Urinary bladder (tissue), 4 donors: Measurements from ENCODE around the gene PDP2. TPM values are rescaled to one million over a fixed set of nuclear protein-coding genes. Genes with fewer than 3 reads are reported as not detected.
"Not testable (repeated sequence)": the region's sequence is repeated elsewhere in the genome, so short reads cannot be mapped to it uniquely, and the experiment has no call there.

Experiments
- DNase-seq: peaks from one replicate; pipeline ENCODE4 v3.0.0-alpha.2; 2015; ENCODE audit errors: extremely low spot score
- H3K27ac ChIP-seq: one replicate; pipeline ENCODE4 v1.5.1; 2013; ENCODE audit warnings: low read depth, mild to moderate bottlenecking, moderate library complexity
- H3K36me3 ChIP-seq: one replicate; pipeline ENCODE4 v1.6.1; 2013; ENCODE audit warnings: mild to moderate bottlenecking, moderate library complexity; ENCODE audit not compliant: insufficient read depth
- H3K4me1 ChIP-seq: one replicate; pipeline ENCODE4 v1.6.1; 2013; ENCODE audit warnings: mild to moderate bottlenecking, moderate library complexity; ENCODE audit not compliant: insufficient read depth
- H3K4me3 ChIP-seq: one replicate; pipeline ENCODE4 v1.5.1; 2013; ENCODE audit warnings: low read depth, low read length
- WGBS: extraction: QIAGEN DNeasy Blood & Tissue Kit; methylation state at CpG from one replicate; pipeline ENCODE4 v1.1.7; 2013; 5-methylcytosine and 5-hydroxymethylcytosine counted together
- polyA plus RNA-seq: library from polyadenylated mRNA; stranded (reverse); fragments of 200-250 nt; gene quantifications from one replicate; pipeline ENCODE4 v1.2.3, GENCODE V29; 2013
- total RNA-seq: library from RNA; depleted of rRNA; stranded (reverse); fragments of >200 nt; gene quantifications from one replicate; pipeline ENCODE4 v1.2.3, GENCODE V29; 2014
- donor health status: healthy with polysubstance abuse.
- donor health status: healthy.

Gene PDP2
- total and polyA plus RNA-seq, 2 donors: 5.0 to 5.6 TPM

GRCh38 chr16:66859397-66860068 is 20.8 kb upstream of the PDP2 start:
- H3K4me3 ChIP-seq: no peak overlapping the region
- no peak overlapping the region for H3K27ac ChIP-seq
- WGBS: 77% methylated on average over 3 of the region's 3 CpGs
- no peaks in the 10 kb centered on the region for H3K4me1 ChIP-seq
- no peaks in the 10 kb centered on the region for H3K36me3 ChIP-seq
- no peak for DNase-seq

GRCh38 chr16:66862023-66862520 is 18.2 kb upstream of the PDP2 start:
- H3K27ac ChIP-seq: no peak overlapping the region
- H3K4me3 ChIP-seq: no peak overlapping the region
- no peaks in the 10 kb centered on the region for H3K4me1 ChIP-seq
- no peaks in the 10 kb centered on the region for H3K36me3 ChIP-seq
- 87% methylated on average over 8 of the region's 8 CpGs for WGBS
- no peak for DNase-seq

- no peak for DNase-seq
- H3K36me3 ChIP-seq: no peaks in the 10 kb centered on the region
Measured at GRCh38 chr16:66863707-66864106, 16.6 kb upstream of the PDP2 start.

GRCh38 chr16:66869424-66869823 is 10.9 kb upstream of the PDP2 start:
- Histone ChIP-seq H3K36me3 (no peaks in the 10 kb centered on the region), H3K27ac (no peak overlapping the region), H3K4me1 (no peaks in the 10 kb centered on the region), H3K4me3 (no peak overlapping the region)
- DNase-seq: no peak
- WGBS: 89% methylated on average over 1 of the region's 1 CpG

More at GRCh38 chr16:66863707-66864106, 16.6 kb upstream of the PDP2 start:
- H3K27ac ChIP-seq: no peak overlapping the region
- no peak overlapping the region for H3K4me3 ChIP-seq
- H3K4me1 ChIP-seq: no peaks in the 10 kb centered on the region

GRCh38 chr16:66871363-66871762 is 9.0 kb upstream of the PDP2 start:
- not testable (repeated sequence) for H3K27ac ChIP-seq, H3K4me1 ChIP-seq, H3K36me3 ChIP-seq, H3K4me3 ChIP-seq, DNase-seq
- WGBS: 96% methylated on average over 2 of the region's 2 CpGs

- Histone ChIP-seq H3K4me1 (no peaks in the 10 kb centered on the region), H3K27ac (no peak overlapping the region), H3K4me3 (no peak overlapping the region), H3K36me3 (no peaks in the 10 kb centered on the region)
- 90% methylated on average over 3 of the region's 3 CpGs for WGBS
- no peak for DNase-seq
Measured at GRCh38 chr16:66871840-66872239, 8.5 kb upstream of the PDP2 start.

- DNase-seq: no peak
- Histone ChIP-seq H3K27ac (no peak overlapping the region), H3K4me3 (no peak overlapping the region), H3K36me3 (no peaks in the 10 kb centered on the region), H3K4me1 (no peaks in the 10 kb centered on the region)
- 51% methylated on average over 4 of the region's 4 CpGs for WGBS
Measured at GRCh38 chr16:66872559-66872942, 7.8 kb upstream of the PDP2 start.

GRCh38 chr16:66872943-66873684 is 7.2 kb upstream of the PDP2 start:
- no peaks in the 10 kb centered on the region for H3K4me1 ChIP-seq
- peak; percentile 46 for DNase-seq
- H3K4me3 ChIP-seq: peak overlapping the region; percentile 22
- H3K36me3 ChIP-seq: no peaks in the 10 kb centered on the region
- WGBS: 4% methylated on average over 39 of the region's 39 CpGs
- H3K27ac ChIP-seq: no peak overlapping the region

- Histone ChIP-seq H3K4me3 (no peak overlapping the region), H3K27ac (no peak overlapping the region), H3K36me3 (no peaks in the 10 kb centered on the region), H3K4me1 (no peaks in the 10 kb centered on the region)
- DNase-seq: no peak
Measured at GRCh38 chr16:66873685-66874055, 6.6 kb upstream of the PDP2 start.

GRCh38 chr16:66874079-66874775 is 6.1 kb upstream of the PDP2 start:
- no peak for DNase-seq
- no peak overlapping the region for H3K27ac ChIP-seq

GRCh38 chr16:66878067-66878466 is 2.2 kb upstream of the PDP2 start:
- Histone ChIP-seq H3K4me3 (no peak overlapping the region), H3K27ac (no peak overlapping the region), H3K36me3 (no peaks in the 10 kb centered on the region), H3K4me1 (no peaks in the 10 kb centered on the region)
- DNase-seq: no peak
- WGBS: 66% methylated on average over 5 of the region's 5 CpGs

More at GRCh38 chr16:66874079-66874775, 6.1 kb upstream of the PDP2 start:
- Histone ChIP-seq H3K4me3 (no peak overlapping the region), H3K36me3 (no peaks in the 10 kb centered on the region), H3K4me1 (no peaks in the 10 kb centered on the region)
- 73% methylated on average over 1 of the region's 1 CpG for WGBS

- 4% methylated on average over 23 of the region's 23 CpGs for WGBS
- H3K4me3 ChIP-seq: peak overlapping the region; percentile 84
- no peaks in the 10 kb centered on the region for H3K36me3 ChIP-seq
- no peak overlapping the region for H3K27ac ChIP-seq
- no peaks in the 10 kb centered on the region for H3K4me1 ChIP-seq
- no peak for DNase-seq
Measured at GRCh38 chr16:66881014-66881417, 701 bp downstream of the PDP2 start.

GRCh38 chr16:66881560-66881959 is 1.2 kb downstream of the PDP2 start:
- DNase-seq: no peak
- no peak overlapping the region for H3K4me3 ChIP-seq

More at GRCh38 chr16:66881560-66881959, 1.2 kb downstream of the PDP2 start:
- WGBS: 83% methylated on average over 2 of the region's 2 CpGs
- no peaks in the 10 kb centered on the region for H3K4me1 ChIP-seq
- H3K36me3 ChIP-seq: no peaks in the 10 kb centered on the region
- no peak overlapping the region for H3K27ac ChIP-seq
